Parathyroid adenoma (tissue), 2 donors: ENCODE results near the gene SPOCK2.

Source experiments
- H2AFZ ChIP-seq: fragments of 300-600 bp; sonication (generic); one replicate; pipeline ENCODE4 v1.7.0; 2017; ENCODE audit warnings: antibody characterized with exemption, mild to moderate bottlenecking
- H3K27ac ChIP-seq: fragments of 300-600 bp; sonication (generic); one replicate; pipeline ENCODE4 v1.7.0; 2017
- H3K27me3 ChIP-seq: fragments of 300-600 bp; sonication (generic); one replicate; pipeline ENCODE4 v1.7.0; 2017; ENCODE audit warnings: low read length; ENCODE audit not compliant: control insufficient read depth, insufficient read depth
- H3K36me3 ChIP-seq: fragments of 300-600 bp; sonication (generic); one replicate; pipeline ENCODE4 v1.7.0; 2017; ENCODE audit warnings: low read length; ENCODE audit not compliant: control insufficient read depth, insufficient read depth
- H3K4me1 ChIP-seq: fragments of 300-600 bp; sonication (generic); one replicate; pipeline ENCODE4 v1.7.0; 2017; ENCODE audit warnings: control low read depth
- H3K4me2 ChIP-seq: fragments of 300-600 bp; sonication (generic); one replicate; pipeline ENCODE4 v1.7.0; 2017; ENCODE audit warnings: low read length
- H3K4me3 ChIP-seq: fragments of 300-600 bp; sonication (generic); one replicate; pipeline ENCODE4 v1.7.0; 2017; ENCODE audit warnings: low read depth, low read length
- H3K79me2 ChIP-seq: fragments of 300-600 bp; sonication (generic); one replicate; pipeline ENCODE4 v1.7.0; 2017; ENCODE audit warnings: control low read depth
- H3K9ac ChIP-seq: fragments of 300-600 bp; sonication (generic); one replicate; pipeline ENCODE4 v1.7.0; 2017; ENCODE audit warnings: mild to moderate bottlenecking
- H3K9me3 ChIP-seq: fragments of 300-600 bp; sonication (generic); one replicate; pipeline ENCODE4 v1.7.0; 2017; ENCODE audit warnings: low read length; ENCODE audit not compliant: control insufficient read depth
- CTCF ChIP-seq: fragments of 300-600 bp; sonication (generic); IDR thresholded peaks from one replicate; pipeline ENCODE4 v1.7.0; 2017; ENCODE audit warnings: antibody characterized with exemption, mild to moderate bottlenecking
- donor health status: primary hyperparathyroidism.

SPOCK2 gene

GRCh38 chr10:72022228-72022627 is 66.1 kb downstream of the SPOCK2 start:
- H3K79me2 ChIP-seq, result no peaks in the 10 kb centered on the region
- H3K4me2 ChIP-seq, result no peak overlapping the region
- no peaks in the 10 kb centered on the region for H3K9me3 ChIP-seq
- no peak overlapping the region for H3K9ac ChIP-seq
- H3K4me1 ChIP-seq, result no peaks in the 10 kb centered on the region
- no peak overlapping the region for H3K4me3 ChIP-seq
- H3K27me3 ChIP-seq, result no peaks in the 10 kb centered on the region
- no peak overlapping the region for H3K27ac ChIP-seq
- no peak for TF ChIP-seq CTCF
- H3K36me3 ChIP-seq, result no peaks in the 10 kb centered on the region
- no peak overlapping the region for H2AFZ ChIP-seq

GRCh38 chr10:72020914-72021809 is 67.2 kb downstream of the SPOCK2 start:
- Histone ChIP-seq H3K4me1 (no peaks in the 10 kb centered on the region), H3K9me3 (no peaks in the 10 kb centered on the region), H3K4me2 (no peak overlapping the region), H3K9ac (no peak overlapping the region), H3K4me3 (no peak overlapping the region), H3K79me2 (no peaks in the 10 kb centered on the region), H3K27me3 (no peaks in the 10 kb centered on the region), H2AFZ (no peak overlapping the region), H3K27ac (no peak overlapping the region), H3K36me3 (no peaks in the 10 kb centered on the region)
- no peak for TF ChIP-seq CTCF

- no peak overlapping the region for H3K4me3 ChIP-seq
- H3K27me3 ChIP-seq, result no peaks in the 10 kb centered on the region
- H3K9ac ChIP-seq, result no peak overlapping the region
- no peaks in the 10 kb centered on the region for H3K36me3 ChIP-seq
- no peaks in the 10 kb centered on the region for H3K9me3 ChIP-seq
- no peak for TF ChIP-seq CTCF
- no peak overlapping the region for H3K27ac ChIP-seq
- H3K79me2 ChIP-seq, result no peaks in the 10 kb centered on the region
- H3K4me1 ChIP-seq, result no peaks in the 10 kb centered on the region
- no peak overlapping the region for H2AFZ ChIP-seq
- H3K4me2 ChIP-seq, result no peak overlapping the region
These were observed 69.1 kb downstream of the SPOCK2 start for GRCh38 chr10:72019085-72019876.

GRCh38 chr10:72016608-72017300 is 71.6 kb downstream of the SPOCK2 start:
- no peak for TF ChIP-seq CTCF
- H3K9ac ChIP-seq, result no peak overlapping the region
- H3K4me1 ChIP-seq, result no peaks in the 10 kb centered on the region

More at GRCh38 chr10:72016608-72017300, 71.6 kb downstream of the SPOCK2 start:
- Histone ChIP-seq H3K36me3 (no peaks in the 10 kb centered on the region), H3K9me3 (no peaks in the 10 kb centered on the region), H3K4me3 (no peak overlapping the region), H3K79me2 (no peaks in the 10 kb centered on the region), H3K27me3 (no peaks in the 10 kb centered on the region), H3K4me2 (no peak overlapping the region), H2AFZ (no peak overlapping the region), H3K27ac (no peak overlapping the region)
